Urinary bladder (tissue), 4 donors: Measurements from ENCODE around the gene LRP3. TPM values are rescaled to one million over a fixed set of nuclear protein-coding genes. Genes with fewer than 3 reads are reported as not detected.
"Not testable (repeated sequence)": the region's sequence is repeated elsewhere in the genome, so short reads cannot be mapped to it uniquely, and the experiment has no call there.

Experiments
- DNase-seq: peaks from one replicate; pipeline ENCODE4 v3.0.0-alpha.2; 2015; ENCODE audit errors: extremely low spot score
- H3K27ac ChIP-seq: one replicate; pipeline ENCODE4 v1.5.1; 2013; ENCODE audit warnings: low read depth, mild to moderate bottlenecking, moderate library complexity
- H3K36me3 ChIP-seq: one replicate; pipeline ENCODE4 v1.6.1; 2013; ENCODE audit warnings: mild to moderate bottlenecking, moderate library complexity; ENCODE audit not compliant: insufficient read depth
- H3K4me1 ChIP-seq: one replicate; pipeline ENCODE4 v1.6.1; 2013; ENCODE audit warnings: mild to moderate bottlenecking, moderate library complexity; ENCODE audit not compliant: insufficient read depth
- H3K4me3 ChIP-seq: one replicate; pipeline ENCODE4 v1.5.1; 2013; ENCODE audit warnings: low read depth, low read length
- WGBS: extraction: QIAGEN DNeasy Blood & Tissue Kit; methylation state at CpG from one replicate; pipeline ENCODE4 v1.1.7; 2013; 5-methylcytosine and 5-hydroxymethylcytosine counted together
- polyA plus RNA-seq: library from polyadenylated mRNA; stranded (reverse); fragments of 200-250 nt; gene quantifications from one replicate; pipeline ENCODE4 v1.2.3, GENCODE V29; 2013
- total RNA-seq: library from RNA; depleted of rRNA; stranded (reverse); fragments of >200 nt; gene quantifications from one replicate; pipeline ENCODE4 v1.2.3, GENCODE V29; 2014
- donor health status: healthy with polysubstance abuse.
- donor health status: healthy.

The LRP3 gene, protein sequence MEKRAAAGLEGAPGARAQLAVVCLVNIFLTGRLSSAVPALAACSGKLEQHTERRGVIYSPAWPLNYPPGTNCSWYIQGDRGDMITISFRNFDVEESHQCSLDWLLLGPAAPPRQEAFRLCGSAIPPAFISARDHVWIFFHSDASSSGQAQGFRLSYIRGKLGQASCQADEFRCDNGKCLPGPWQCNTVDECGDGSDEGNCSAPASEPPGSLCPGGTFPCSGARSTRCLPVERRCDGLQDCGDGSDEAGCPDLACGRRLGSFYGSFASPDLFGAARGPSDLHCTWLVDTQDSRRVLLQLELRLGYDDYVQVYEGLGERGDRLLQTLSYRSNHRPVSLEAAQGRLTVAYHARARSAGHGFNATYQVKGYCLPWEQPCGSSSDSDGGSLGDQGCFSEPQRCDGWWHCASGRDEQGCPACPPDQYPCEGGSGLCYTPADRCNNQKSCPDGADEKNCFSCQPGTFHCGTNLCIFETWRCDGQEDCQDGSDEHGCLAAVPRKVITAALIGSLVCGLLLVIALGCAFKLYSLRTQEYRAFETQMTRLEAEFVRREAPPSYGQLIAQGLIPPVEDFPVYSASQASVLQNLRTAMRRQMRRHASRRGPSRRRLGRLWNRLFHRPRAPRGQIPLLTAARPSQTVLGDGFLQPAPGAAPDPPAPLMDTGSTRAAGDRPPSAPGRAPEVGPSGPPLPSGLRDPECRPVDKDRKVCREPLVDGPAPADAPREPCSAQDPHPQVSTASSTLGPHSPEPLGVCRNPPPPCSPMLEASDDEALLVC
- total RNA-seq (14.4 TPM), polyA plus RNA-seq (40.0 TPM)

DNA sequence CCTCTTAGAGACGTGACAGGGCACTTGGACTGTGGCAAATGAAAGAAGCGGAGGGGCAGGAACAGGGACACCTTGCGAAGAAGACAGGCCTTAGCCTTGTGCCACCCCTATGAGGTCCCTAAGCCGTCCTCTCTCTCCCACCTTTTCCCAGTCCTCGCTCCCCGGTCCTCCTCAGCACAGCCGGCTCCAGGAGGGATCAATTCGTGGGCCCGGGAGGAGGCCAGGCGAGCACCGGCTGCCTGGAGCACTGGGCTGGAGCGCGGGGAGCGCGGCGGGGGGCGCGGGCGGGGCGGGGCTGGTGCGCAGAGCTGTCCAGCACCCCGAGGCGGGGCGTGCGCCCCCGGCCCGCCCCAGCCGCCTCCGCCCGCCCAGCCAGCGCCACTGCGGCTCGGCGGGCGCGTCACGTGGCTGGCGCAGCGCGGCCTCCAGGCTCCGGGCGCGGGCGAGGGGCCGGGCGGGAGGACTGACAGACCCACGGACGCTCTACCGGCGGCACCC is at the start of gene LRP3:
TSS of gene LRP3 (plus strand) at position 466 of the 498 bp plus-strand sequence. CDS start 456 bp downstream, outside the sequence.
- Histone ChIP-seq H3K4me1 (no peaks in the 10 kb centered on the region), H3K27ac (no peak within 1 kb of the TSS), H3K36me3 (no peaks in the 10 kb centered on the region), H3K4me3 (peak within 1 kb of the TSS; percentile 81)
- DNase-seq: no peak
- WGBS: 4% methylated on average over 42 of the region's 50 CpGs

DNA sequence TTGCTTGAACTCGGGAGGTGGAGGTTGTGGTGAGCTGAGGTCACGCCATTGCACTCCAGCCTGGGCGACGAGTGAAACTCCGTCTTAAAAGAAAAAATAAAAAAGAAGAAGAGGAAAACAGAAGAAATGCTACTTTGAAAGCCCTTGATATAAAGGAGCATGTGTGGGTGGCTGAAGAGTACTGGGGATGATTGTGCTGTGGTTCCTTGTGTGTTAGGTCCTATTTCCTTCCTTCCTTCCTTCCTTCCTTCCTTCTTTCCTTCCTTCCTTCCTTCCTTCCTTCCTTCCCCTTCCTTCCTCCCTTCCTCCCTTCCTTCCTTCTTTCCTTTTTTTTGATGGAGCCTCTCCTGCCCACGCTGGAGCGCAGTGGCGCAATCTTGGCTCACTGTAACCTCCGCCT is 47.9 kb upstream of the LRP3 start:
- no peaks in the 10 kb centered on the region for H3K36me3 ChIP-seq
- no peaks in the 10 kb centered on the region for H3K4me1 ChIP-seq
- no peak overlapping the region for H3K4me3 ChIP-seq
- DNase-seq: no peak
- 86% methylated on average over 9 of the region's 9 CpGs for WGBS
- H3K27ac ChIP-seq: no peak overlapping the region

DNA sequence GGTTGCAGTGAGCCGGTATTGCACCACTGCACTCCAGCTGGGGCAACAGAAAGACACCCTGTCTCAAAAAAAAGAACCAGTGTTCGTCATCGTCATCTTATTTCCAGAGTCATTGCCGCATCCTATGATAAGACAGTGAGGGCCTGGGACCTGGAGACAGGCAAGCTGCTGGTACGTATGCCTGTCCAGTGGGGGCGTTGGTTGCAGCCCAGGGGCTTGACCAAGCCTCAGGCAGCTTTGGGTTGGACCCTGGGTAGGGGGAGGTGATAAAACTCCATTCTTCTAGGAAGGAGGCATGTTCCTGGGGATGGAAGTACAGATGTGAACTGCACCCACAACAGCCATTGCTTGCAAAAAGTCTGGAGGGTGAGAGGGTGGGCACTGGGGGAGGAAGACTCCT is 46.6 kb upstream of the LRP3 start:
- H3K27ac ChIP-seq: no peak overlapping the region
- 82% methylated on average over 6 of the region's 6 CpGs for WGBS

DNA sequence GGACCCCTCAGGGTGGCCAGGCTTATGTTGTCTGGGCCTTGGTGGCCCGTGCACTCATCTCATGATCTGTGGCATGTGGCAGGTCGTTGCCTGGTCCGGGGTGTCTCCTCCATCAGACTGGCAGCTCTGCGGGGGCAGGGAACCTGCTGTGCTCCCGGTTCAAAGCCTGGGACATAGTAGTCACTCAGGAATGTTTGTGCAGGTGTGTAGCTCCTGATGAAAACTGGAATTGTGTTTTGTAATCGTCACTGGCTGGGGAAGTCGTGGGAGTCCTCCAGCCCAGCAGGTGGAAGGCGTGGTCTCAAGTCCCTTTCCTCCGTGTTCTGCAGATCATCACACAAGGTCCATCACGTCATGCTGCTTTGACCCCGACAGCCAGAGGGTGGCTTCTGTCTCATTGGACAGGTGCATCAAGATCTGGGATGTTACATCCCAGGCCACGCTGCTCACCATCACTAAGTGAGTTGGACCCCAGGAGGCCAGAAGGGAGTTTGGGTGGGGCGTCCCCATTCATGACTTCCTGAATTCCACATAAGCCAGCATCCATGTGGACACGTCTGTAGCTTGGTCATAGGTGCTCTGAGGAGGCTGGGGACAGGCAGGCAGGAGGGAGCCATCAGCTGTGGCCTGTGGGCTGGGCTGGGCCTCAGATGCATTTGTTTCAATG is 43.1 kb upstream of the LRP3 start:
- Histone ChIP-seq H3K27ac (no peak overlapping the region), H3K4me3 (no peak overlapping the region), H3K36me3 (no peaks in the 10 kb centered on the region), H3K4me1 (no peaks in the 10 kb centered on the region)
- no peak for DNase-seq
- WGBS: 75% methylated on average over 14 of the region's 14 CpGs

More for the DNA sequence above, 46.6 kb upstream of the LRP3 start:
- Histone ChIP-seq H3K36me3 (no peaks in the 10 kb centered on the region), H3K4me1 (no peaks in the 10 kb centered on the region), H3K4me3 (no peak overlapping the region)
- DNase-seq: no peak

DNA sequence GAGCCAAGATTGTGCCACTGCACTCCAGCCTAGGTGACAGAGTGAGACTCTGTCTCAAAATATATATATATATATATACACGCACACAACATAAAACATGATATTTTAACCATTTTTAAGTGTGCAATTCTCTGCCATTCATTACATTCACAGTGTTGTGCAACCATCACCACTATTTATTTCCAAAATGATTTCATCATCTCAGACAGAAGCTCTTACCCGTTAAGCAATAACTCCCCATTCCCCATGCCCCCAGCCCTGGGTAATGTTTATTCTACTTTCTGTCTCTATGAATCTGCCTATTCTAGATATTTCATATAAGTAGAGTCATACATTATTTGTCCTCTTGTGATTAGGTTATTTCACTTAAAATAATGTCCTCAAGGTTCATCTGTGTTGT is 42.0 kb upstream of the LRP3 start:
- no peak for DNase-seq
- Histone ChIP-seq H3K4me3 (no peak overlapping the region), H3K36me3 (no peaks in the 10 kb centered on the region), H3K4me1 (no peaks in the 10 kb centered on the region), H3K27ac (no peak overlapping the region)
- 76% methylated on average over 2 of the region's 2 CpGs for WGBS

DNA sequence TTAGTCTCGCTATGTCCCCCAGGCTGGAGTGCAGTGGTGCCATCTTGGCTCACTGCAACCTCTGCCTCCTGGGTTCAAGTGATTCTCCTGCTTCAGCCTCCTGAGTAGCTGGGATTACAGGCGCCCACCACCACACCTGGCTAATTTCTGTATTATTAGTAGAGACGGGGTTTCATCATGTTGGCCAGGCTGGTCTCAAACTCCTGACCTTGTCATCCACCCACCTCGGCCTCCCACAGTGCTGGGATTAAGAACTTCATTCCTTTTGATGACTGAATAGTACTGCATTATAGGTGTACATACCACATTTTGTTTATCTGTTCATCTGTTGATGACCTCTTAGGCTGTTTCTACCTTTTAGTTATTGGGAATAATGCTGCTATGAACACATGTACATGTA is 41.5 kb upstream of the LRP3 start:
- 78% methylated on average over 4 of the region's 4 CpGs for WGBS
- H3K27ac ChIP-seq, H3K4me1 ChIP-seq, H3K4me3 ChIP-seq, DNase-seq, H3K36me3 ChIP-seq: not testable (repeated sequence)

DNA sequence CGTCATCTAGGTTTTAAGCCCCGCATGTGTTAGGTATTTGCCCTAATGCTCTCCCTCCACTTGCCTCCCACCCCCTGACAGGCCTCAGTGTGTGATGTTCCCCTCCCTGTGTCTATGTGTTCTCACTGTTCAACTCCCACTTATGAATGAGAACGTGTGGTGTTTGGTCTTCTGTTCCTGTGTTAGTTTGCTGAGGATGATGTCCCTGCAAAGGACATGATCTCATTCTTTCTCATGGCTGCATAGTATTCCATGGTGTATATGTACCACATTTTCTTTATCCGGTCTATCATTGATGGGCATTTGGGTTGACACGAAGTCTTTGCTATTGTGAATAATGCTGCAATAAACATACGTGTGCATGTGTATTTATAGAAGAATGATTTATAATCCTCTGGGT is 39.8 kb upstream of the LRP3 start:
- not testable (repeated sequence) for H3K4me3 ChIP-seq, H3K27ac ChIP-seq, H3K4me1 ChIP-seq, H3K36me3 ChIP-seq, DNase-seq
- WGBS: 79% methylated on average over 6 of the region's 6 CpGs

DNA sequence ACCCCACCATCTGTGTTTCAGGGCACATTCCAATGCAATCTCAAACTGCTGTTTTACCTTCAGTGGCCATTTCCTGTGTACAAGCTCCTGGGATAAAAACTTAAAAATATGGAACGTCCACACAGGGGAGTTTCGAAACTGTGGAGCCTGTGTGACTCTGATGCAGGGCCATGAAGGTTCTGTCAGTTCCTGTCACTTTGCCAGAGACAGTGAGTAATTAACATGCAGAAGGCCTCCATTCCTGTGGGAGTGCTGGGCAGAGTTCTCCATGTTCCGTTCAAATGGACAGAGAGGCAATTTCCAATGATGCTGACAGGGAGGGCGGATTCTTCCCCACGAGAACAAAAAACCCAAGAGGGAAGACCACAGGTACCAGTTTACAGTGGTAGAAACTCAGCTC is 37.8 kb upstream of the LRP3 start:
- WGBS: 70% methylated on average over 5 of the region's 5 CpGs
- no peak for DNase-seq
- Histone ChIP-seq H3K36me3 (no peaks in the 10 kb centered on the region), H3K27ac (no peak overlapping the region), H3K4me3 (no peak overlapping the region), H3K4me1 (no peaks in the 10 kb centered on the region)

DNA sequence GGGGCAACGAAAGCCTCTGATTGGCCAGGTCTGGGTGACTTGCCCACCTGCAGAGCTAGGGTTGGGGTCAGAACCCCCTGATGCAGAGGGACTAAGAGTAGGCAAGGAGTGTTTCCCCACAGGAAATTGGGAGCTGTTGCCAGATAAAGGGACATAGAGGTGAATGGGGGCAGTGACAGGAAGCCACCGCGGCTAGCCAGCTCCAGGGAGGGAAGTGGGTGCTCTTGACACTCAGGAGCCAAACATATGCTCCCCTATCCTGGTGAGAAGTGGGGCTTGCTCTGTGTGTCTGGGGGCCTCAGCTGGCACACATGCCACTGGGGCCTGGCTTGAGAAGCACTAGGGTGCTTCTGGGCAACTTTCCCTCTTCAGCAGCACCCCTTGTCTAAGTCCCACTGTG is 36.2 kb upstream of the LRP3 start:
- no peak for DNase-seq
- Histone ChIP-seq H3K36me3 (no peaks in the 10 kb centered on the region), H3K4me3 (no peak overlapping the region), H3K4me1 (no peaks in the 10 kb centered on the region), H3K27ac (no peak overlapping the region)
- WGBS: 80% methylated on average over 3 of the region's 3 CpGs

DNA sequence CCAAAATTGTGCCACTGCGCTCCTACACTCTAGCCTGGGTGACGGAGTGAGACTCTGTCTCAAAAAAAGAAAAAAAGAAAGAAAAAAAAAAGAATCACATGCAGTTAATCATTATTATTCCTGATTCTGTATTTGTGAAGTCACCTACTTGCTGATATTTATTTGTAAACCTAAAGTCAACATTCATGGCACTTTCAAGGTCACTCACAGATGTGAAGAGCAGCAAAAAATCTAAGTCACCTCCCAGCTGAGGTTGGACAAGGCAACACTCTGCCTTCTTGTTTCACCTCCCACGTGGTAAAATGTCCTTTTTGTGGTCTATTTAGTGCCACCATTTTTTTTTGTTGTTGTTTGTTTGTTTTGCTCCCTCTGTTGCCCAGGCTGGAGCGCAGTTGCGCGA is 35.8 kb upstream of the LRP3 start:
- no peaks in the 10 kb centered on the region for H3K36me3 ChIP-seq
- 94% methylated on average over 6 of the region's 6 CpGs for WGBS
- H3K4me3 ChIP-seq: no peak overlapping the region
- H3K4me1 ChIP-seq: no peaks in the 10 kb centered on the region
- H3K27ac ChIP-seq: no peak overlapping the region
- no peak for DNase-seq

DNA sequence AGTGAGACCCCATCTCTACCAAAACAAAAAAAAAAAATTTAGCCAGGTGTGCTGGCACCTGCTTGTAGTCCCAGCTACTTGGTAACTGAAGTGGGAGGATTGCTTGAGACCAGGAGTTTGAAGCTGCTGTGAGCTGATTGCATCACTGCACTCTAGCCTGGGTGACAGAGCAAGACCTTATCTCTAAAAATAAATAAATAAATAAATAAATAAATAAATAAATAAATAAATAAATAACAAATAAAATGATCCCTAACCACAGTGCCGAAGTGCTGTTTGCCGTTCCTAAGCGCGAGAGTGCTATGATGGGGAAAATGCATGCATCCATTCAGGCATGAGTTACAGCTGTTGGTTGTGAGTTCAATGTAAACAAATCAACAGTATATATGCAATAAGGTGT is 35.0 kb upstream of the LRP3 start:
- Histone ChIP-seq H3K27ac (no peak overlapping the region), H3K4me3 (no peak overlapping the region), H3K4me1 (no peaks in the 10 kb centered on the region), H3K36me3 (no peaks in the 10 kb centered on the region)
- no peak for DNase-seq
- 97% methylated on average over 4 of the region's 4 CpGs for WGBS

DNA sequence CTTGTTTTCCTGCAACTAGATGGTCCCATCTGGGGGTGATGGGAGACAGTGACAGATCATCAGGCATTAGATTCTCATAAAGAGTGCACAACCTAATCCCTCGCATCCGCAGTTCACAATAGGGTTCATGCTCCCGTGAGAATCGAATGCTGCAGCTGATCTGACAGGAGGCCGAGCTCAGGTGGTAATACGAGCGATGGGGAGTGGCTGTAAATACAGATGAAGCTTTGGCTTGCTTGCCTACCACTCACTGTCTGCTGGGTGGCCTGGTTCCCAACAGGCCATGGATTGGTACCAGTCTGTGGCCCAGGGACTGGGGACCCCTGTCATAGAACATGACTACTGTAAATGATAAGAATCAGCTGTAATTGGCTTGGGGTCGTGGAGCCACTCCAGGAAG is 34.2 kb upstream of the LRP3 start:
- H3K27ac ChIP-seq: no peak overlapping the region

DNA sequence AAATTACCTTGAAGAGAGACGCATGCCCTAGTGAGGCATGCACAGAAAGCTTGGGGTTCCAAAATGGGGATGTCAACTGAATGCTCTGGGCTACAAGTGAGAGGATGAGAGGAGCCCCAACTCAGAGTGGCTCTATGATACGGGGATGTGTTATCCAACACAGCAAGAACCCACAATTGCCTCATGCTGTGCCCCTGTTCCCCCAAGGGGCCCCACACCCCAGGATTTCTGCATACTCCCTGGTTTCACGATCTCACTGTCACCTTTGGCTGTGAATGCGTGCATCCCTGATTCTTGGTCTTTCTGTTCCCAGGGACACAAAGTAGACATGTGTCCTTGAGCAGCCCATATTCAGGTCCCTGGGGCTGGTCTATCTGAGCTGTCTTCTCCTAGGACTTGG is 32.9 kb upstream of the LRP3 start:
- no peak overlapping the region for H3K27ac ChIP-seq
- 80% methylated on average over 4 of the region's 4 CpGs for WGBS
- H3K4me3 ChIP-seq: no peak overlapping the region
- H3K4me1 ChIP-seq: no peaks in the 10 kb centered on the region
- no peaks in the 10 kb centered on the region for H3K36me3 ChIP-seq
- no peak for DNase-seq

More for the DNA sequence above, 34.2 kb upstream of the LRP3 start:
- H3K36me3 ChIP-seq: no peaks in the 10 kb centered on the region
- H3K4me1 ChIP-seq: no peaks in the 10 kb centered on the region
- no peak overlapping the region for H3K4me3 ChIP-seq
- 91% methylated on average over 8 of the region's 8 CpGs for WGBS
- no peak for DNase-seq
